Hepatic stellate cell (primary cell): ENCODE measurements around the gene CORO1A.
"Not testable (repeated sequence)": the region's sequence is repeated elsewhere in the genome, so short reads cannot be mapped to it uniquely, and the experiment has no call there.

ENCODE experiments used
- DNase-seq: peaks from one replicate; pipeline ENCODE4 v3.0.0; 2011; ENCODE audit warnings: low spot score

Gene CORO1A

GRCh38 chr16:30183233-30184095 lies at the start of gene CORO1A:
CORO1A (plus strand) TSS chr16:30183602; CDS start chr16:30185210, 1,608 bp downstream.
- peak; percentile 75 for DNase-seq

- no peak for DNase-seq
These were observed 46.3 kb upstream of the CORO1A start for GRCh38 chr16:30136971-30137605.

GRCh38 chr16:30137897-30138296 lies 45.5 kb upstream of the CORO1A start:
- no peak for DNase-seq

- DNase-seq, result no peak
These were observed 43.6 kb upstream of the CORO1A start for GRCh38 chr16:30139583-30140481.

- DNase-seq, result no peak
These were observed 41.7 kb upstream of the CORO1A start for GRCh38 chr16:30141750-30142149.

GRCh38 chr16:30142672-30143346 lies 40.6 kb upstream of the CORO1A start:
- no peak for DNase-seq

- DNase-seq, result no peak
These were observed 40.1 kb upstream of the CORO1A start for GRCh38 chr16:30143347-30143702.

- DNase-seq, result no peak
These were observed 39.4 kb upstream of the CORO1A start for GRCh38 chr16:30144017-30144416.

GRCh38 chr16:30144917-30145316 lies 38.5 kb upstream of the CORO1A start:
- no peak for DNase-seq

GRCh38 chr16:30145657-30146056 lies 37.7 kb upstream of the CORO1A start:
- DNase-seq, result no peak

- DNase-seq, result no peak
These were observed 35.4 kb upstream of the CORO1A start for GRCh38 chr16:30147843-30148510.

- DNase-seq, result no peak
These were observed 34.0 kb upstream of the CORO1A start for GRCh38 chr16:30149250-30149930.

GRCh38 chr16:30151091-30151490 lies 32.3 kb upstream of the CORO1A start:
- no peak for DNase-seq

- DNase-seq, result no peak
These were observed 30.9 kb upstream of the CORO1A start for GRCh38 chr16:30152517-30152916.

- DNase-seq, result no peak
These were observed 28.2 kb upstream of the CORO1A start for GRCh38 chr16:30155188-30155587.

- no peak for DNase-seq
These were observed 26.2 kb upstream of the CORO1A start for GRCh38 chr16:30157214-30157613.

GRCh38 chr16:30163538-30163937 lies 19.9 kb upstream of the CORO1A start:
- DNase-seq, result no peak

- DNase-seq, result no peak
These were observed 17.1 kb upstream of the CORO1A start for GRCh38 chr16:30166202-30166902.

GRCh38 chr16:30168746-30169145 lies 14.7 kb upstream of the CORO1A start:
- DNase-seq, result not testable (repeated sequence)

GRCh38 chr16:30169416-30169815 lies 14.0 kb upstream of the CORO1A start:
- not testable (repeated sequence) for DNase-seq
